ENCODE data around the gene RGS7.

DNA sequence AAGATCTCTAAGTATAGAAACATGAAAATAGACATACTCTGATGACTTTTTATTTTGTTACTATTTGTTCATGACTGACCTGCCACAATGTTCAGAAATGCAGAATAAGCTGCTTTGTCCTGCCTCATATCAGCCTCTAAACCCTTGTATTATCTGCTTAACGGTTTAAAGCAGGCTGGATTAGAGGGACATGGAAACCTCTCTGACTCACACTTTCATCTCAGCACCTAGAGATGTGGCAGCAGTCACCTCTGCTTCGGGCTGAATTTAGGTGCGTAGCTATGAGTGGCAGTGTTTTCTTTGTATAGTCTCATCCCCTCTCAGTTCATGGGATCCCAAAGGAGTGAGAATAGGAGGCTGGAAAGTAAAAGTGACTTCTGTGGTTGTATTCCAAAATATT, 255.4 kb downstream of the RGS7 start:
- no peak for TF ChIP-seq POLR2A (IDR thresholded peaks at IDR 0.05)
- no peak for TF ChIP-seq CTCF (IDR thresholded peaks at IDR 0.05 in 4 of 5, conservative IDR thresholded peaks at IDR 0.05 in 1 of 5)
